Lower lobe of right lung (tissue), 2 donors: ENCODE measurements around the gene ASCC2. TPM values are rescaled to one million over a fixed set of nuclear protein-coding genes. Genes with fewer than 3 reads are reported as not detected.
"Not testable (repeated sequence)": the region's sequence is repeated elsewhere in the genome, so short reads cannot be mapped to it uniquely, and the experiment has no call there.

ENCODE experiments used
- ATAC-seq, 2 donors: fragments of 200-7000 bp; cut with Tn5 transposase; one replicate each; pipeline ENCODE4 v1.9.1; 2020 to 2022; ENCODE audit warnings: mild to moderate bottlenecking in 2 of 2, moderate library complexity in 2 of 2
- DNase-seq: peaks from one replicate; pipeline ENCODE4 v3.0.0-alpha.2; 2020
- H3K27ac ChIP-seq: fragments of 200-600 bp; one replicate; pipeline ENCODE4 v1.8.0; 2022
- H3K27me3 ChIP-seq: fragments of 200-600 bp; one replicate; pipeline ENCODE4 v1.8.0; 2022; ENCODE audit warnings: low read depth
- H3K36me3 ChIP-seq: fragments of 200-600 bp; one replicate; pipeline ENCODE4 v1.8.0; 2022; ENCODE audit warnings: mild to moderate bottlenecking
- H3K4me1 ChIP-seq: fragments of 200-600 bp; one replicate; pipeline ENCODE4 v1.8.0; 2022
- H3K4me3 ChIP-seq: fragments of 200-600 bp; one replicate; pipeline ENCODE4 v1.8.0; 2022; ENCODE audit warnings: mild to moderate bottlenecking
- H3K9me3 ChIP-seq: fragments of 200-600 bp; one replicate; pipeline ENCODE4 v1.8.0; 2022
- CTCF ChIP-seq: fragments of 200-600 bp; IDR thresholded peaks from one replicate; pipeline ENCODE4 v1.8.0; 2022; ENCODE audit warnings: antibody characterized with exemption, mild to moderate bottlenecking
- intact Hi-C: fragments of 100-400 bp; cut with DNase I; formaldehyde crosslinking; loops from one replicate; pipeline ENCODE4 v1.11.0; 2022
- total RNA-seq: library from RNA; stranded (reverse); fragmentation: NEBNext Ultra II Directional; extraction: Animal tissue kit (Norgen Biotek cat#: 25700); gene quantifications from one replicate; pipeline ENCODE4 v1.2.1, GENCODE V29; 2021
- donor health status: DM: no; HTN: yes; CAD: no; lungs with severe emphysema.

ASCC2 gene
- total RNA-seq, 1 donor from 2014 or later = 65.4 TPM

- Histone ChIP-seq H3K4me1 (no peaks in the 10 kb centered on the region), H3K36me3 (peaks cover 8% of the 10 kb centered on the region), H3K27me3 (no peaks in the 10 kb centered on the region), H3K4me3 (no peak overlapping the region), H3K9me3 (no peaks in the 10 kb centered on the region), H3K27ac (no peak overlapping the region)
- no peak for TF ChIP-seq CTCF
- ATAC-seq (no peak), DNase-seq (no peak)
- intact Hi-C loops = no loop called here
These were observed 81.7 kb downstream of the ASCC2 start for GRCh38 chr22:29756341-29756740.

DNA sequence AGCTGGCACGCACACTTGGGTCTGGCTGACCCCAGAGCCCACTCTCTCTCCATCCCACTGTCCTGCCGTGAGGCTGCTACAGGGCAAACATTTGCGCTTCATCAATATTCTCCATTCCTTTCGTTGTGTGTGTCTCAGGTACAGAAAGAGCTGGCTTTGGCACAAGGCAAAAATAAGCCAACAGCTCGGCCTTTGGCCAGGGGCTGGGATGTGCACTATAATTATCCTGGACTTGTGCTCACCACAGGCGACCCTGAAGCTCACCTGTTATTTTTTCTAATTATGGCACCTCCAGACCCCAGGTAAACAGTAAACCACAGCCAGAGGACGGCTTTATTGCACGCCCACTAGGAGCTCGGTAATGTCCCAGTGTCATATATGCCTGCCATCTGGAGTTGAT lies 82.2 kb downstream of the ASCC2 start:
- no peak for TF ChIP-seq CTCF

GRCh38 chr22:29754658-29755395 lies 83.2 kb downstream of the ASCC2 start:
- DNase-seq, intact Hi-C loops: not testable (repeated sequence)

More for the DNA sequence above, 82.2 kb downstream of the ASCC2 start:
- H3K27me3 ChIP-seq = no peaks in the 10 kb centered on the region
- intact Hi-C loops = no loop called here
- no peak for ATAC-seq
- H3K4me1 ChIP-seq = no peaks in the 10 kb centered on the region
- H3K9me3 ChIP-seq = no peaks in the 10 kb centered on the region
- DNase-seq = no peak
- no peak overlapping the region for H3K4me3 ChIP-seq
- H3K36me3 ChIP-seq = peaks cover 8% of the 10 kb centered on the region
- H3K27ac ChIP-seq = no peak overlapping the region

DNA sequence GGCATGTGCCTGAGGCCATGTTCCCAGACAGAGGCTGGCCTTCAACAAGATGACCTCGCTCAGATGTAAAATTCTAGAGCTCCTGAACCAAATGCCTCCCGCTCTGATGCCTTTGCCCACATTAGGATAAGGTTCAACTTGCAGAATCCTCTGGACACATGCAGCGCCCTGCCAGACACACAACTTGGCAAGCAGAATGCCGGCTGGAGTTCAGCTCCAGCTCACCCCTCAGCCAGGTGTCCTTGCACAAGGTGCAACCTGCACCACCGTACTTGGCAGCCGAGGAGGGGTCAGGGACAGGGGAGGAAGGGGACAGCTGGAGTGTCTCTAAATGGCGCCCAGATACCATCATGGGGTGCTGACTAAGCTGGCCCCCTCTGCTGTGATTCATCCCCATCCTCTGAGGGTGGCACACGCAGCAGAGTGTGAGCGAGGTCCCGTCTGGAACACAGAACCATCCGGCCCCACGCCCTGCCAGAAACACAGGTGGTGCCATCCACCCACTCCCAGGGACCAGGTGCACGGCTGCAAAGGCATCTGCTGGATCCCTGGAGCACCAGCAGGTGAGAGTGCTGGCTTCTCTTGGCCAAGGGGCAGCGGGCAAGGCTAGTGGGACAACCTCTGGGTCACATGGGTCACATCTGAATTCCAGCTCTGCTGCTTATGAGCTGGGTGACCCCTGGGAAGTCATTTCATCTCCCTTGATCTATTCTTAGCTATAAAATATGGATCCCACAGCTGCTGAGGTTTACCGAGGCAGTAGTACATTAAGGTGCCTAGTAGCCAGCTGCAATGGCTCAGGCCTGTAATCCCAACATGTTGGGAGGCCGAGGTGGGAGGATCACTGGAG lies 84.0 kb downstream of the ASCC2 start:
- no peak for TF ChIP-seq CTCF
- ATAC-seq (no peak), DNase-seq (no peak)
- H3K27ac ChIP-seq = no peak overlapping the region
- no peak overlapping the region for H3K4me3 ChIP-seq
- H3K4me1 ChIP-seq = no peaks in the 10 kb centered on the region
- peaks cover 16% of the 10 kb centered on the region for H3K36me3 ChIP-seq
- intact Hi-C loops = no loop called here
- no peaks in the 10 kb centered on the region for H3K27me3 ChIP-seq
- H3K9me3 ChIP-seq = no peaks in the 10 kb centered on the region

More at GRCh38 chr22:29754658-29755395, 83.2 kb downstream of the ASCC2 start:
- not testable (repeated sequence) for H3K27ac ChIP-seq, H3K4me1 ChIP-seq, H3K27me3 ChIP-seq, H3K9me3 ChIP-seq, ATAC-seq, H3K4me3 ChIP-seq
- H3K36me3 ChIP-seq = peaks cover 16% of the 10 kb centered on the region

DNA sequence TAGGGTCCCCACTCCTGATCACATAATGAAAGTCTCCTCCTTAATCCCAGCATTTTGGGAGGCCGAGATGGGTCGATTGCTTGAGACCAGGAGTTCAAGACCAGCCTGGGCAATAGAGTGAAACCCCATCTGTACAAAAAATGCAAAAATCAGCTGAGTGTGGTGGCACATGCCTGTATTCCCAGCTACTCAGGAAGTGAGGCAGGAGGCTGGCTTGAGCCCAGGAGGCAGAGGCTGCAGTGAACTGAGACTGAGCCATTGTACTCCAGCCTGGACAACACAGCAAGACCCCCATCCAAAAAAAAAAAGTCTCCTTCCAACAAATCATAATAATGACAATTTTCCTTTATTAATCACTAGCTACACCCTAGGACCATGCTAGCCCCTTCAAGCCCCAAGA lies 86.4 kb downstream of the ASCC2 start:
- peaks cover 35% of the 10 kb centered on the region for H3K36me3 ChIP-seq
- no peak for DNase-seq
- no peaks in the 10 kb centered on the region for H3K9me3 ChIP-seq
- no peaks in the 10 kb centered on the region for H3K4me1 ChIP-seq
- no peak overlapping the region for H3K4me3 ChIP-seq
- H3K27me3 ChIP-seq = no peaks in the 10 kb centered on the region
- intact Hi-C loops = no loop called here
- no peak for ATAC-seq
- TF ChIP-seq CTCF = no peak
- no peak overlapping the region for H3K27ac ChIP-seq
